DMS153 treated with DMSO at 0.1 percent for 48 hours (cell line): ENCODE measurements around the gene ALKBH3.

Experiments
- DNase-seq: peaks from one replicate; lab custom pipeline; 2025; ENCODE audit not compliant: unreplicated experiment; lab: John Stamatoyannopoulos, UW

Gene ALKBH3

GRCh38 chr11:43957571-43957970 is 76.9 kb downstream of the ALKBH3 start:
- DNase-seq, result no peak

DNA sequence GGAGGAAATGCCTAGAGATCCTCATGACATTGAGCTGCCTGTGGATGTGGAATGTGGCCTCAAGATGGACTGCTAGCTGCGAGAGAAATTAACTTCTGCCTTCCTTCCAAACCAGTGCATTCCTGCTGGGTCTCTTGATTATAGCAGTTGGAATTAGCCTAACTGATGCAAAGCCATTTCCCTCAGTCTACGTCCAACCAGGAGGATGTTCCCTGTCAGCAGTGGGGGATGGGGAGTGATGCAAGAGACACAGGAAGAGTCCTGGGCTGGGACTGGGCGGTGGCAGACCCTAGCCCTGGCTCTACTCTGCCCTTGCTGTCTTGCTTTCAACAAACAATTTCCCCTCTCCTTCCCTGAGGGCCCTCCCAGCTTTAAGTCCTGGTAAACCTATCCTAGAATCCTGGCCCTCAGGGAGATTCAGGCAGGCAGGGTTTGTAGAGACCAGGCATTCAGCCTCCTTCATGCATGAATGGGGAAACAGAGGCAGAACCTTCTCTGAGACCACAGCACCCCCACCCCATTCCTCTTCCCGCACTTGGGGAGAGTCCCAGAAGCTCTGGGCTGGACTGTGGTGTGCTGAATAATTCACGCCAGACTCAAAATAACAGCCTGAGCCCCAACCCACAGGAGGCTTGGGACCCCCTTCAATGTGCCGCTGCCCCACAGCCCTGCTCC is 78.8 kb downstream of the ALKBH3 start:
- no peak for DNase-seq

GRCh38 chr11:43962383-43963278 is 82.0 kb downstream of the ALKBH3 start:
- DNase-seq, result no peak

- DNase-seq, result no peak
These were observed 82.6 kb downstream of the ALKBH3 start for GRCh38 chr11:43963279-43963620.

- DNase-seq, result no peak
These were observed 87.0 kb downstream of the ALKBH3 start for GRCh38 chr11:43967661-43968060.

DNA sequence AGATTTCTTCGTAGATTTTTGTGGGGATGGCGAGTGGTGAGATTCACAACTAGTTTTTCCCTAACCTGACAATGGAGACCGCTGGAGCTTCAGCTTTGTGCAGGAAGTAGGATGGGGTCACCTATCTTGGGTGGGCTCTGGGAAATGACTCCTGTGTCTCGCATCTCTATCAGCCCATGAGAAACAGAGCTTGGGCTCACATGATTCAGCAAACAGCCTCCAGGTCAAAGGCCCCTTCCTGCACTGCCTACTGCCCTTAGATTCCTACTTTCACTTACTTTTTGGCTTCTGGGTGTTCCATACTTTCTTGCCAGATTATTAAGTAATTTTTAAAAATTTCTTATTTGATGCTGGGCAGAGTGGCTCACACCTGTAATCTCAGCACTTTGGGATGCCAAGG is 88.1 kb downstream of the ALKBH3 start:
- DNase-seq, result no peak

DNA sequence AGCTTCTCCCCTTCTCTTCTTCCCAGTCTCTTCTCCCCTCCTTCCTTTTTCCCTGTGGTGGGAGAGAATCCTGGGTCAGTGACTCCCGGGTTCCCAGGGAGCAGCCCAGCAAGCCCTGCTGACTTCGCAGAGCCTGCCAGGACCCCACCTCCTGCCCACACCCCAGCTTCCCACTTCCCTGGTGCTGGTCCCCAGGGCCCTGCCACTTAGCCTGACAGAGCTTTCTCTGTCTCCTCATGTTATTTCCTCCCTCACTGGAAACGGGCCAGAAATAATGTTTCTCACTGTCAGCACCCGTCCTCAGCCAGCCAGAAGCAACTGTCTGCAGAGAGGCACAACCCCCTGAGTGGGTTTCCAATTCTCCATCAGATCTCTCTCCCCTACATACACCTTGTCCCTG is 88.9 kb downstream of the ALKBH3 start:
- no peak for DNase-seq
